Measurements from ENCODE around the gene FRMD4A. TPM values are rescaled to one million over a fixed set of nuclear protein-coding genes. Genes with fewer than 3 reads are reported as not detected.

Gene FRMD4A
- total RNA-seq, 1 experiment from 2014 or later = 0.23 TPM

GRCh38 chr10:13873196-13873595 is 457.5 kb downstream of the FRMD4A start:
- CTCF ChIA-PET = no interaction called here
- intact Hi-C loops (cut with micrococcal nuclease) = no loop called here
- Mint-ChIP-seq H3K27me3 (ENCODE audit: insufficient read depth, unreplicated experiment) (no peaks in the 10 kb centered on the region), H3K4me3 (ENCODE audit: unreplicated experiment) (no peak overlapping the region), H3K9me3 (ENCODE audit: unreplicated experiment) (no peaks in the 10 kb centered on the region), H3K27ac (ENCODE audit: low read depth, unreplicated experiment) (no peak overlapping the region), H3K36me3 (ENCODE audit: insufficient read depth, unreplicated experiment) (no peaks in the 10 kb centered on the region), H3K4me1 (ENCODE audit: insufficient read depth, unreplicated experiment) (peaks cover 5% of the 10 kb centered on the region)
- no peak for DNase-seq (ENCODE audit: unreplicated experiment)
- BruUV-seq (replicated peaks) = no TSS peak
- TF ChIP-seq CTCF (IDR thresholded peaks at IDR 0.05; ENCODE audit: unreplicated experiment) = no peak
- POLR2A ChIA-PET = no interaction called here

GRCh38 chr10:13872411-13872810 is 458.3 kb downstream of the FRMD4A start:
- H3K9me3 Mint-ChIP-seq (ENCODE audit: unreplicated experiment) = no peaks in the 10 kb centered on the region
- ChIA-PET CTCF (interaction anchor here (0.9 kb wide), 1 partner anchor 12 kb away, joined by 4 read pairs; no protein-coding TSS in a partner anchor), POLR2A (no interaction called here)
- no peak overlapping the region for H3K4me3 Mint-ChIP-seq (ENCODE audit: unreplicated experiment)
- no peaks in the 10 kb centered on the region for H3K27me3 Mint-ChIP-seq (ENCODE audit: insufficient read depth, unreplicated experiment)
- no peak for TF ChIP-seq CTCF (IDR thresholded peaks at IDR 0.05; ENCODE audit: unreplicated experiment)
- intact Hi-C loops (cut with micrococcal nuclease) = no loop called here
- H3K27ac Mint-ChIP-seq (ENCODE audit: low read depth, unreplicated experiment) = no peak overlapping the region
- no peak for DNase-seq (ENCODE audit: unreplicated experiment)
- H3K36me3 Mint-ChIP-seq (ENCODE audit: insufficient read depth, unreplicated experiment) = no peaks in the 10 kb centered on the region
- no TSS peak for BruUV-seq (replicated peaks)
- H3K4me1 Mint-ChIP-seq (ENCODE audit: insufficient read depth, unreplicated experiment) = peaks cover 5% of the 10 kb centered on the region

- DNase-seq (ENCODE audit: unreplicated experiment) = no peak
- no TSS peak for BruUV-seq (replicated peaks)
- ChIA-PET CTCF (interaction anchor here (0.9 kb wide), 1 partner anchor 13 kb away, joined by 4 read pairs; no protein-coding TSS in a partner anchor), POLR2A (no interaction called here)
- TF ChIP-seq CTCF (IDR thresholded peaks at IDR 0.05; ENCODE audit: unreplicated experiment) = no peak
- Mint-ChIP-seq H3K9me3 (ENCODE audit: unreplicated experiment) (no peaks in the 10 kb centered on the region), H3K27ac (ENCODE audit: low read depth, unreplicated experiment) (no peak overlapping the region), H3K4me1 (ENCODE audit: insufficient read depth, unreplicated experiment) (peaks cover 5% of the 10 kb centered on the region), H3K36me3 (ENCODE audit: insufficient read depth, unreplicated experiment) (no peaks in the 10 kb centered on the region), H3K4me3 (ENCODE audit: unreplicated experiment) (no peak overlapping the region), H3K27me3 (ENCODE audit: insufficient read depth, unreplicated experiment) (no peaks in the 10 kb centered on the region)
- intact Hi-C loops (cut with micrococcal nuclease) = no loop called here
Observed at GRCh38 chr10:13871776-13872175, 458.9 kb downstream of the FRMD4A start.

GRCh38 chr10:13871011-13871410 is 459.7 kb downstream of the FRMD4A start:
- Mint-ChIP-seq H3K27ac (ENCODE audit: low read depth, unreplicated experiment) (peak overlapping the region; percentile 39), H3K4me1 (ENCODE audit: insufficient read depth, unreplicated experiment) (peaks cover 11% of the 10 kb centered on the region), H3K9me3 (ENCODE audit: unreplicated experiment) (no peaks in the 10 kb centered on the region), H3K27me3 (ENCODE audit: insufficient read depth, unreplicated experiment) (no peaks in the 10 kb centered on the region), H3K4me3 (ENCODE audit: unreplicated experiment) (no peak overlapping the region), H3K36me3 (ENCODE audit: insufficient read depth, unreplicated experiment) (no peaks in the 10 kb centered on the region)
- BruUV-seq (replicated peaks) = no TSS peak
- intact Hi-C loops (cut with micrococcal nuclease) = no loop called here
- no peak for TF ChIP-seq CTCF (IDR thresholded peaks at IDR 0.05; ENCODE audit: unreplicated experiment)
- ChIA-PET CTCF (no interaction called here), POLR2A (no interaction called here)
- DNase-seq (ENCODE audit: unreplicated experiment) = no peak

Data from MCF 10A (cell line).